ENCODE results near the gene RIC8B. TPM values are rescaled to one million over a fixed set of nuclear protein-coding genes. Genes with fewer than 3 reads are reported as not detected.
A peak's percentile ranks its signal among the peaks of the same experiment; 100 is the strongest.
"Not testable (repeated sequence)": the region's sequence is repeated elsewhere in the genome, so short reads cannot be mapped to it uniquely, and the experiment has no call there.

RIC8B gene
- 14.4 and 46.3 TPM in 2 replicates for total RNA-seq

GRCh38 chr12:106774005-106774807 lies at the start of gene RIC8B:
Gene RIC8B, plus strand, starts transcription at chr12:106774682. Its CDS starts 64 bp downstream, at chr12:106774746.
- DNase-seq (ENCODE audit: low read depth) = peak; percentile 99

GRCh38 chr12:106724934-106725333 lies 49.5 kb upstream of the RIC8B start:
- DNase-seq (ENCODE audit: low read depth) = no peak

- DNase-seq (ENCODE audit: low read depth) = not testable (repeated sequence)
Observed at GRCh38 chr12:106726603-106727202, 47.8 kb upstream of the RIC8B start.

GRCh38 chr12:106729611-106730010 lies 44.9 kb upstream of the RIC8B start:
- DNase-seq (ENCODE audit: low read depth) = no peak

GRCh38 chr12:106732890-106733289 lies 41.6 kb upstream of the RIC8B start:
- DNase-seq (ENCODE audit: low read depth) = no peak

GRCh38 chr12:106733660-106734059 lies 40.8 kb upstream of the RIC8B start:
- DNase-seq (ENCODE audit: low read depth) = peak; percentile 90

- DNase-seq (ENCODE audit: low read depth) = peak; percentile 38
Observed at GRCh38 chr12:106736051-106736957, 38.2 kb upstream of the RIC8B start.

- DNase-seq (ENCODE audit: low read depth) = no peak
Observed at GRCh38 chr12:106739318-106739717, 35.2 kb upstream of the RIC8B start.

- no peak for DNase-seq (ENCODE audit: low read depth)
Observed at GRCh38 chr12:106739815-106740530, 34.5 kb upstream of the RIC8B start.

GRCh38 chr12:106740818-106741217 lies 33.7 kb upstream of the RIC8B start:
- no peak for DNase-seq (ENCODE audit: low read depth)

GRCh38 chr12:106741247-106741646 lies 33.2 kb upstream of the RIC8B start:
- no peak for DNase-seq (ENCODE audit: low read depth)

GRCh38 chr12:106743270-106743988 lies 31.1 kb upstream of the RIC8B start:
- DNase-seq (ENCODE audit: low read depth) = no peak

- DNase-seq (ENCODE audit: low read depth) = no peak
Observed at GRCh38 chr12:106744600-106744999, 29.9 kb upstream of the RIC8B start.

GRCh38 chr12:106745181-106745745 lies 29.2 kb upstream of the RIC8B start:
- no peak for DNase-seq (ENCODE audit: low read depth)

GRCh38 chr12:106747973-106748436 lies 26.5 kb upstream of the RIC8B start:
- no peak for DNase-seq (ENCODE audit: low read depth)

GRCh38 chr12:106750524-106750923 lies 24.0 kb upstream of the RIC8B start:
- no peak for DNase-seq (ENCODE audit: low read depth)

GRCh38 chr12:106753526-106753925 lies 21.0 kb upstream of the RIC8B start:
- no peak for DNase-seq (ENCODE audit: low read depth)

- no peak for DNase-seq (ENCODE audit: low read depth)
Observed at GRCh38 chr12:106754331-106754730, 20.2 kb upstream of the RIC8B start.

- DNase-seq (ENCODE audit: low read depth) = no peak
Observed at GRCh38 chr12:106757623-106758348, 16.7 kb upstream of the RIC8B start.
